Fibroblast of upper back skin (primary cell): ENCODE results near the gene MED25.

Experiments
- DNase-seq: peaks from one replicate; pipeline ENCODE4 v3.0.0-alpha.2; 2013

Gene MED25

GRCh38 chr19:49799798-49800376, 18.2 kb upstream of the MED25 start:
- no peak for DNase-seq

- DNase-seq, result no peak
Measured at GRCh38 chr19:49800771-49801170, 17.3 kb upstream of the MED25 start.

- no peak for DNase-seq
Measured at GRCh38 chr19:49801401-49801888, 16.6 kb upstream of the MED25 start.

- peak; percentile 91 for DNase-seq
Measured at GRCh38 chr19:49801966-49802661, 16.0 kb upstream of the MED25 start.

- DNase-seq, result no peak
Measured at GRCh38 chr19:49802836-49803528, 15.1 kb upstream of the MED25 start.

- DNase-seq, result no peak
Measured at GRCh38 chr19:49803529-49803856, 14.6 kb upstream of the MED25 start.

GRCh38 chr19:49805822-49806619, 12.1 kb upstream of the MED25 start:
- DNase-seq, result no peak

- DNase-seq, result no peak
Measured at GRCh38 chr19:49806620-49806959, 11.5 kb upstream of the MED25 start.

- no peak for DNase-seq
Measured at GRCh38 chr19:49807058-49807903, 10.8 kb upstream of the MED25 start.

- no peak for DNase-seq
Measured at GRCh38 chr19:49807904-49808675, 10.0 kb upstream of the MED25 start.

GRCh38 chr19:49808711-49809159, 9.4 kb upstream of the MED25 start:
- peak; percentile 78 for DNase-seq

GRCh38 chr19:49809160-49809940, 8.7 kb upstream of the MED25 start:
- DNase-seq, result no peak

GRCh38 chr19:49809941-49810389, 8.1 kb upstream of the MED25 start:
- no peak for DNase-seq

- no peak for DNase-seq
Measured at GRCh38 chr19:49811328-49811727, 6.8 kb upstream of the MED25 start.

GRCh38 chr19:49812452-49812996, 5.6 kb upstream of the MED25 start:
- DNase-seq, result no peak

- DNase-seq, result peak; percentile 99
Measured at GRCh38 chr19:49812997-49813861, 4.9 kb upstream of the MED25 start, which contains the start of gene FUZ. TSS of gene FUZ (minus strand) at chr19:49813292. CDS start at chr19:49813106, 186 bp downstream.

- DNase-seq, result no peak
Measured at GRCh38 chr19:49814010-49814409, 4.1 kb upstream of the MED25 start.

GRCh38 chr19:49816590-49816989, 1.5 kb upstream of the MED25 start:
- DNase-seq, result no peak
